ENCODE data around the gene RRH. TPM values are rescaled to one million over a fixed set of nuclear protein-coding genes. Genes with fewer than 3 reads are reported as not detected.
"Not testable (repeated sequence)": the region's sequence is repeated elsewhere in the genome, so short reads cannot be mapped to it uniquely, and the experiment has no call there.

The RRH gene
- not detected for total RNA-seq
- long read RNA-seq: 0 reads

DNA sequence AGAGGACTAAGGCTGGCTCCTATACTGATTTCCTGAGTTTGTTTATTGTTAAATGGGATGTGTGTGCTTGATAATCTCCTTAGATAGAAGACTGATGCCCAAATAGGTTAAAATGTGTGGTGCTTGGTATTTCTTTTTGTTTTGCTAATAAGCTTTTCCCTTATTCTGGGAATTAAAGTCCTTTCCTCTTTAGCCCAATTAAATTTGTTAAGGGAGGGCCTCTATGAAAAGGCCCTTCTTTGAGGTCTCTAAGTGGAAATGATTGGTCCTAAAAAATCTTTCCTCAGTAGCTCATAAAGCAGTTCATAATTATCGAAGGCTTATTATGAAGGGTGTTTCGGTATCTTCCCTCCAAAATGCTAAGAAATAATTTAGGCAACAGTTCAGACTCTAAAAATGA, at the start of gene RRH:
RRH (plus strand) TSS at position 301 of the 400 bp plus-strand sequence; CDS start at position 357, 56 bp downstream.
- intact Hi-C loops (cut with micrococcal nuclease): loop anchor here (5.0 to 10.0 kb wide), 2 partner anchors 390 to 413 kb away; no protein-coding TSS in a partner anchor
- no peak for DNase-seq
- ATAC-seq: no peak

DNA sequence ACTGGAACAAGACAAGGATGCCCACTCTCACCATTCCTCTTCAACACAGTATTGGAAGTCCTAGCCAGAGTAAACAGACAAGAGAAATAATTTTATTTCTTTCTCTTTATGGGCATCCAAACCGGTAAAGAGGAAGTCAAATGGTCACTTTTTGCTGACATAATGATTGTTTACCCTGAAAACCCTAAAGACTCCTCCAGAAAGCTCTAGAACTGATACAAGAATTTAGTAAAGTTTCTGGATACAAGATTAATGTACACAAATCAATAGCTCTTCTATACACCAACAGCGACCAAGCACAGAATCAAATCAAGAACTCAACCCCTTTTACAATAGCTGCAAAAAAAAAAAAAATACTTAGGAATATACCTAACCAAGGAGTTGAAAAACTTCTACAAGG, 45.7 kb upstream of the RRH start:
- DNase-seq; intact Hi-C loops (cut with micrococcal nuclease); ATAC-seq: not testable (repeated sequence)

DNA sequence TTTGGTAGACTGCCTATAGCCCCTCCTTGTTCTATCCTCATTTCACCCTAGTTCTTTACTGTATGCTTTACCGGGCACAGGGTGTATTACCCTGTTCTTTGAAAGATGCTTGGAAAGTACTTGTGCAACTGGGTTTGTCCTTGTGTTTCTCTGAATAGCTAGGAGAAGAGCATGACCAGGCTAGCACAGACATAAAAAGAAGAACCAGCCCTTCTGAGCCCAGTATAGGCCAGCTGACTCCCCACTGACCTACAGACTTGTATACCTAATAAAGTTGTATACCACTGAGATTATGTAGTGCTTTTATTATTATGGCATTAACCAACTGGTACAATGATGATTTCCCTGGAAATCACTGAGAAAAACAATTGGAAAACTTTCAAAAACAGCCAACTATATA, 40.9 kb upstream of the RRH start:
- intact Hi-C loops (cut with micrococcal nuclease): no loop called here
- no peak for ATAC-seq
- DNase-seq: no peak

DNA sequence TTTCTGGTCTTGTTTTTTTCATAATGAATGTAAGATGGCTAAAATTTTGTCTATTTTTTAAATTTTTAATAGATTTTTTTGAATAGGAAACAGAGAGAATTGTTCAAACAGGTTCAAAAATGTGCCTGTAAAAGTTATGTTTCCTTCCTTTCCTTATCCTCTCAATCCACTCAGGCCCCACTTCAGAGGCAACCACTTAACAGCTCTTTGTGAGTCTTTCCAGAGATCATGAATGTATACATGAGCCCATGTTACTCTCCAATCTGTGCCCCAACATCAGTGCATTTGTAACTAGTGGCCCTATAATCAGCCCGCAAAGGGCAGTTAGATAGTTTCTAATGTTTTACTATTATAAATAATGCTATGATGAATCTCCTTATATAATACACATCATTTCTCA, 40.0 kb upstream of the RRH start:
- intact Hi-C loops (cut with micrococcal nuclease): no loop called here
- no peak for ATAC-seq

DNA sequence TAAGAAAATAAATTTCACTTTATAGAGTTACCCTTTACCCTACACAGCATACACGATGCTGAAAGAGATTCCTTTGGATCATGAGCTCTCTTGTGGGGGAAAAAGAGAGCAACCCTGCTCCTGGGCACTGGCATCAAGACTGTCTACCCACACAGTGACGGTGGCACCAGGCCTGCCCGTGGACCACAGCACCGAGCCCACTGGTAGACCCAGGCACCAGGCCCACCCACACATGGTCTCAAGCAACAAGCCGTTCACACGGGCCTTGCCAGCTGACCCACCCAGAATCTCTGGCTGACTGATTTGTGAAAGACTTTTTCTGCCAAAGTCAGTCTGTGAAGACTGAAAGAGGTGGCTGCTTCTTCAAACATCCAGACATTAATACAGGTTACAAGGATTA, 32.7 kb upstream of the RRH start:
- DNase-seq (no peak), ATAC-seq (no peak)
- intact Hi-C loops (cut with micrococcal nuclease): no loop called here

More for the DNA sequence above, 40.0 kb upstream of the RRH start:
- no peak for DNase-seq

GRCh38 chr4:109798866-109799265, 28.9 kb upstream of the RRH start:
- DNase-seq (no peak), ATAC-seq (no peak)
- intact Hi-C loops (cut with micrococcal nuclease): no loop called here

GRCh38 chr4:109801099-109801789, 26.5 kb upstream of the RRH start:
- intact Hi-C loops (cut with micrococcal nuclease): no loop called here
- ATAC-seq (no peak), DNase-seq (no peak)

DNA sequence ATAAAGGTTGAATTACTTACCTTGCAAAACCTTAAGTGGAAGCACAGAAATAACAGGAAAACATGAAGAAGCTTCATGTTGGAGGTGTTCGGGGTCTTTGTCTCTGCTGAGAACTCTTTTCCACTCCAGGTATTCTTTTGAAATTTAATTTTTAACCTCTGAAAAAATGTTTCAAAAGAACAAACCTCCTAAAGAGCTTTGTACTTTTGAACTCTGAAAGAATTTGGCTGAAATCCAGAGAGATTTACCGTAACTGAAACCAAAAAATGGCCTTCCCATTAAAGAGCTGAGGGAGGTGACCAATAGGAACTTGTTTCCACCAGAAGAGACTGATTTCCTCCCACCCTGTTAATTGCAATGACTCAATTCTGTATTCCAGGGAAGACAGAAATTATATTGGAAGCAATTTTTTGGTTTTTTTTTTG, 25.9 kb upstream of the RRH start, which contains the start of gene CFI:
CFI (minus strand) TSS at position 105 of the 425 bp plus-strand sequence; CDS start at position 77, 28 bp downstream.
- ATAC-seq: no peak
- DNase-seq: no peak
- intact Hi-C loops (cut with micrococcal nuclease): no loop called here

DNA sequence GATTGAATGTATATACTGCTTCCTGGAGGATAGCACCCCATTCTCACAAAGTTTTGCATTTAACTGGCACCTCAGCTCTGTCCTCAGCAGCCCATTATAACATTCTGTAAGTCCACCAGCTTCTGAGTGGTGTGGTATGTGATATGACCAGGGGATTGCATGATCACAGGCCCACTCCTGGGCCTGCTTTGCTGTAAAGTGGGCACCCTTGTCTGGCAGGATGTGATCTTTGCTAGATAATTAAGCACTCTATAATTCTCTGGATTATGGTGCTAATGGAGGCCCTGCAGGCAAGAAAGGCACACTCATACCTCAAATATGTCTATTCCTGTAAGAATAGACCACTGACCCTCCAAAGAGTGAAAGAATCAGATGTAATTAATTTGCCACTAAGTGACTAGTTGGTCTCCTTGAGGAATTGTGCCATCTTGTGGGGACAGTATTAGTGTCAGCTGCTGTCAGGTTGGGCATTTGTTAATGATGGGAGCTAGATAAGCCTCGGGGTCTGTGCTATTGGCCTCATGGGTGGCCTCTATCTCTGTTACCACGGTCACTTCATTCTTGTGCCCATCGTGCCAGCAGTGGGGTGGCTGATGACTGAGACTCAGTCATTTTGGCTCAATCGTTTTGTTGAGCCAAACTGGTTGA, 23.7 kb upstream of the RRH start:
- intact Hi-C loops (cut with micrococcal nuclease): no loop called here
- no peak for DNase-seq
- no peak for ATAC-seq

DNA sequence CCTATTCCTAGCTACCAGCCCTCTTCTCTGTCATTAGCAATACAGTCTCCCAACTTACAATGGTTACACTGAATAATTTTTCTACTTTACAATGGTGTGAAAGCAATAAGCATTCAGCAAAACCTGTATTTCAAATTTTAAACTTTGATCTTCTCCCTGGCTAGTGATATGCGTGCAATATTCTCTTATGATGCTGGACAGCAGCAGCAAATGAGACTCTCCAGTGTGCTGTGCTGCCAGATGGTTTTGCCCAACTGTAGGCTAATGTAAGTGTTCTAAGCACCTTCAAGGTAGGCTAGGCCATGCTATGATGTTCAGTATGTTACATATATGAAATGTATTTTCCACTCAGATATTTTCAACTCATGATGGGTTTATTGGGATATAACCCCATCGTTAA, 18.1 kb upstream of the RRH start:
- intact Hi-C loops (cut with micrococcal nuclease): loop anchor here (10.0 kb wide), 1 partner anchor 85 kb away; no protein-coding TSS in a partner anchor
- DNase-seq (no peak), ATAC-seq (no peak)

DNA sequence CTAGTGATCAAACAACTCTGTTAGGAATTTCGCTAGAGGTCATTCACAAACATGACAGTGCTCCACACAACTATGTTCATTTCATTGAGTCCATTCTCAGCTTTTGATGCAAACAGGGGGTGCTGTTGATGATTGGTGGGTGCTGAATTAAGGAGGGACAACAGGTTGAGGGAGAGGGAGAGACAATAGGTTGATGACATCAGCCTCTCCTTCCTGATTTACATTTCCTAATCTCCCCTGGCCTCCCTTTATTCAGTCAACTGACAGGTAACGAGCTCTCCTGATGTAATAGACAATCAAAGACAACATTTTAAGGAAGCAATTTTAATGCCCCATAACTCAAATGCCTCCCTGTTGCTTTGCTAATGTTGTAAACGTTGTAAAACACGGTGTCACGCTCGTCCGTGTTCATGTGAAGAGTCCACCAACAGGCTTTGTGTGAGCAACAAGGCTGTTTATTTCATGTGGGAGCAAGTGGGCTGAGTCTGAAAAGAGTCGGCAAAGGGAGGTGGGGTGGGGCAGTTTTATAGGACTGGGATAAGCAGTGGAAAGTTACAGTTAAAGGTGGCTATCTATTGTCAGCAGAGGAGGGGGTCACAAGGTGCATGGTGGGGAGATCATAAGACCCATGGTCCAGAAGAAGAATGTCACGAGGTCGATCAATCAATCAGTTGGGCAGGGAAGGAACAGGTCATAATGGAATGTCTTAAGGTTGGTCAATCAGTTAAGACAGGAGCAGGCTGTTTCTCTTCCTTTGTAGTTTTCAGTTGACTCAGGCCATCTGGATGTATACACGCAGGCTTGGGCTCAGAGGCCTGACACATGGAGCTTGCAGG, 17.0 kb upstream of the RRH start:
- DNase-seq (no peak), ATAC-seq (no peak)
- intact Hi-C loops (cut with micrococcal nuclease): loop anchor here (10.0 kb wide), 1 partner anchor 86 kb away; no protein-coding TSS in a partner anchor

- intact Hi-C loops (cut with micrococcal nuclease): loop anchor here (10.0 kb wide), 1 partner anchor 87 kb away; no protein-coding TSS in a partner anchor
- ATAC-seq: no peak
- DNase-seq: no peak
These were observed 16.1 kb upstream of the RRH start for GRCh38 chr4:109811707-109812106.

- intact Hi-C loops (cut with micrococcal nuclease): loop anchor here (10.0 kb wide), 1 partner anchor 91 kb away; no protein-coding TSS in a partner anchor
- ATAC-seq: peak; percentile 100
These were observed 12.4 kb upstream of the RRH start, which contains the start of gene GAR1 for GRCh38 chr4:109815151-109816081. Gene GAR1, plus strand, starts transcription at chr4:109815762. Its CDS starts 403 bp downstream, at chr4:109816165.

DNA sequence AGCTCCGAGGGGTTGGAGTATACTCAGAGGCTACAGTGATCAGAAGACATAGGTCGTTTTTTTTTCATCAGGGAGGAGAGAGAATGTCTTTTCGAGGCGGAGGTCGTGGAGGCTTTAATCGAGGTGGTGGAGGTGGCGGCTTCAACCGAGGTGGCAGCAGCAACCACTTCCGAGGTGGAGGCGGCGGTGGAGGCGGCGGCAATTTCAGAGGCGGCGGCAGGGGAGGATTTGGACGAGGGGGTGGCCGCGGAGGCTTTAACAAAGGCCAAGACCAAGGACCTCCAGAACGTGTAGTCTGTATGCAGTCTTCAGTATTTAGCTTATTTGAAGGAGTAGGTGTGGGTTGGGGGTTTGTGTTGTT, 11.7 kb upstream of the RRH start:
- intact Hi-C loops (cut with micrococcal nuclease): loop anchor here (10.0 kb wide), 1 partner anchor 91 kb away; no protein-coding TSS in a partner anchor
- ATAC-seq: no peak
- no peak for DNase-seq

More at GRCh38 chr4:109815151-109816081, 12.4 kb upstream of the RRH start, which contains the start of gene GAR1:
- peak; percentile 90 for DNase-seq

DNA sequence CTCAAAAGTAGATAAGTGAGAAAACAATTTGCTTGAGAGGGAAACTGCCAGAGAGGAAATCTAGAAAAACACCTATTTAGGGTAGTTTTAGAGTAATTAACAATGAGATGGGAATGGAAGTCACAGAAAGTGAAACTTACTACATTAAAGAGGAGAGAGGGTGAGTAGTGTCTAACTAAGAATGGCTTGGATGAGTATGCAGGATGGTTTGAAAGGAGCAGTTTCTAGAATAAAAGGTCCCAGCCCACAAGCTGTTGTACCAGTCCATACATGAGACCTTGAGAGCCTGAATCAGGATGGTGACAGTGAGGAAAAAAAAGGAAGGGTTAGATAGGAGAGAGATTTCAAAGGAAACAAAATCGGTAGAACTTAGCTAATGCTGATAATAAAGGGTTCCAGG, 10.9 kb upstream of the RRH start:
- no peak for DNase-seq
- no peak for ATAC-seq
- intact Hi-C loops (cut with micrococcal nuclease): loop anchor here (10.0 kb wide), 1 partner anchor 92 kb away; no protein-coding TSS in a partner anchor

DNA sequence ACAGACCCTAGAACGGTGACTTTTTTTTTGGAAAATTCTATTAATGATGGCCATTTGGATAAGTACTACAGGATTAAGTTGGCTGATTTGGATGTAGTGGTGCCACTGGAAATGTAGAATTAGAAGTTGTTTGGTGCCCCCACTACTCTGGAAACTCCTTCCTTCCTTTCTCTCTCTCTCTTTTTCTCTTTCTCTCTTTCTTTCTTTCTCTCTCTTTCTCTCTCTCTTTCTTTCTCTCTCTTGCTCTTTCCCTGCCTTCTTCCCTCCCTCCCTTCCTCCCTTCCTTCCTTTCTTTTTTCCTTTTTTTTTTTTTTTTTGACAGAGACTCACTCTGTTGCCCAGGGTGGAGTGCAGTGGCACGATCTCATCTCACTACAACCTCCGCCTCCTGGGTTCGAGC, 9.5 kb upstream of the RRH start:
- intact Hi-C loops (cut with micrococcal nuclease): loop anchor here (10.0 kb wide), 1 partner anchor 93 kb away; no protein-coding TSS in a partner anchor
- DNase-seq: no peak

GRCh38 chr4:109820563-109820962, 7.2 kb upstream of the RRH start:
- ATAC-seq: no peak
- no peak for DNase-seq
- intact Hi-C loops (cut with micrococcal nuclease): loop anchor here (10.0 kb wide), 1 partner anchor 406 kb away; no protein-coding TSS in a partner anchor

More for the DNA sequence above, 9.5 kb upstream of the RRH start:
- no peak for ATAC-seq

- ATAC-seq: no peak
- intact Hi-C loops (cut with micrococcal nuclease): loop anchor here (10.0 kb wide), 1 partner anchor 406 kb away; no protein-coding TSS in a partner anchor
These were observed 6.6 kb upstream of the RRH start for GRCh38 chr4:109821185-109821584.

More at GRCh38 chr4:109821185-109821584, 6.6 kb upstream of the RRH start:
- DNase-seq: no peak
